H9 (cell line): ENCODE measurements around the gene KCNMA1. TPM values are rescaled to one million over a fixed set of nuclear protein-coding genes. Genes with fewer than 3 reads are reported as not detected.

Experiments used
- DNase-seq: peaks from one replicate; pipeline ENCODE4 v3.0.0-alpha.2; 2017
- H2AFZ ChIP-seq: one replicate; pipeline ENCODE4 v1.6.1; 2013; ENCODE audit warnings: mild to moderate bottlenecking, low read length, control low read depth, moderate library complexity
- H2AK5ac ChIP-seq: 2 replicates; pipeline ENCODE4 v1.6.1; 2013; ENCODE audit warnings: low read length, control low read depth, mixed read lengths; ENCODE audit not compliant: insufficient read length
- H2BK120ac ChIP-seq: one replicate; pipeline ENCODE4 v1.6.1; 2013; ENCODE audit warnings: low read depth, mild to moderate bottlenecking, low read length, control low read depth, inconsistent platforms; ENCODE audit not compliant: poor library complexity, severe bottlenecking
- H2BK12ac ChIP-seq: 2 replicates; pipeline ENCODE4 v1.6.1; 2013; ENCODE audit warnings: low read length, control low read depth, mixed read lengths, low read depth; ENCODE audit not compliant: insufficient read length
- H2BK15ac ChIP-seq: 2 replicates; pipeline ENCODE4 v1.6.1; 2013; ENCODE audit warnings: low read depth, low read length, control low read depth
- H2BK20ac ChIP-seq: one replicate; pipeline ENCODE4 v1.6.1; 2013; ENCODE audit warnings: low read depth, mild to moderate bottlenecking, low read length, control low read depth, inconsistent platforms; ENCODE audit not compliant: poor library complexity, severe bottlenecking
- H2BK5ac ChIP-seq: 2 replicates; pipeline ENCODE4 v1.6.1; 2013; ENCODE audit warnings: low read length, control low read depth, mixed read lengths; ENCODE audit not compliant: insufficient read length
- H3K14ac ChIP-seq: 2 replicates; pipeline ENCODE4 v1.6.1; 2013; ENCODE audit warnings: low read length, control low read depth; ENCODE audit not compliant: insufficient read depth
- H3K18ac ChIP-seq: 2 replicates; pipeline ENCODE4 v1.6.1; 2013; ENCODE audit warnings: low read depth, mild to moderate bottlenecking, mixed read lengths, low read length, control low read depth; ENCODE audit not compliant: insufficient read length
- H3K23ac ChIP-seq: 2 replicates; pipeline ENCODE4 v1.6.1; 2013; ENCODE audit warnings: low read length, control low read depth, mixed read lengths, low read depth; ENCODE audit not compliant: insufficient read length
- H3K23me2 ChIP-seq: 2 replicates; pipeline ENCODE4 v1.6.1; 2013; ENCODE audit warnings: low read depth, mild to moderate bottlenecking, mixed read lengths, low read length, control low read depth; ENCODE audit not compliant: insufficient read length, poor library complexity, severe bottlenecking
- H3K27ac ChIP-seq: 2 replicates; pipeline ENCODE4 v1.5.1; 2013; ENCODE audit warnings: low read length, control low read depth, mixed read lengths, low read depth; ENCODE audit not compliant: insufficient read length
- H3K27me3 ChIP-seq: 2 replicates; pipeline ENCODE4 v1.6.1; 2013; ENCODE audit warnings: low read length, control low read depth, inconsistent platforms; ENCODE audit not compliant: insufficient read depth
- H3K4ac ChIP-seq: 2 replicates; pipeline ENCODE4 v1.6.1; 2013; ENCODE audit warnings: low read depth, mild to moderate bottlenecking, control low read depth, inconsistent platforms, low read length, moderate library complexity
- H3K4me1 ChIP-seq: 2 replicates; pipeline ENCODE4 v1.6.1; 2013; ENCODE audit warnings: low read length, control low read depth, inconsistent platforms; ENCODE audit not compliant: insufficient read depth
- H3K4me2 ChIP-seq: 2 replicates; pipeline ENCODE4 v1.6.1; 2013; ENCODE audit warnings: low read length, control low read depth, mixed read lengths; ENCODE audit not compliant: insufficient read length, insufficient read depth
- H3K56ac ChIP-seq: 2 replicates; pipeline ENCODE4 v1.6.1; 2013; ENCODE audit warnings: low read depth, mild to moderate bottlenecking, mixed read lengths, low read length, control low read depth; ENCODE audit not compliant: insufficient read length
- H3K79me1 ChIP-seq: 2 replicates; pipeline ENCODE4 v1.6.1; 2013; ENCODE audit warnings: low read depth, mild to moderate bottlenecking, moderate library complexity, low read length, control low read depth, inconsistent platforms; ENCODE audit not compliant: insufficient read depth, poor library complexity, severe bottlenecking
- H3K79me2 ChIP-seq: 2 replicates; pipeline ENCODE4 v1.6.1; 2013; ENCODE audit warnings: low read length, control low read depth, inconsistent platforms; ENCODE audit not compliant: insufficient read depth
- H3K9ac ChIP-seq: 2 replicates; pipeline ENCODE4 v1.6.1; 2013; ENCODE audit warnings: low read length, control low read depth, mixed read lengths; ENCODE audit not compliant: insufficient read length; ENCODE audit errors: extremely low read depth
- H3K9me3 ChIP-seq: one replicate; pipeline ENCODE4 v1.6.1; 2013; ENCODE audit warnings: low read depth, low read length, inconsistent platforms; ENCODE audit not compliant: control insufficient read depth
- H3T11ph ChIP-seq: one replicate; pipeline ENCODE4 v1.6.1; 2013; ENCODE audit warnings: mild to moderate bottlenecking, low read length, control low read depth, inconsistent platforms
- H4K20me1 ChIP-seq: one replicate; pipeline ENCODE4 v1.6.1; 2013; ENCODE audit not compliant: control insufficient read depth, insufficient read length, insufficient read depth
- H4K5ac ChIP-seq: 2 replicates; pipeline ENCODE4 v1.6.1; 2013; ENCODE audit warnings: low read depth, mild to moderate bottlenecking, mixed read lengths, low read length, control low read depth; ENCODE audit not compliant: insufficient read length
- H4K8ac ChIP-seq: replicated peaks from 2 replicates; pipeline ENCODE4 v1.6.1; 2013; ENCODE audit warnings: low read length, control low read depth, mixed read lengths, low read depth; ENCODE audit not compliant: insufficient read length
- H4K91ac ChIP-seq: 2 replicates; pipeline ENCODE4 v1.6.1; 2013; ENCODE audit warnings: low read depth, mild to moderate bottlenecking, moderate library complexity, mixed read lengths, low read length, control low read depth; ENCODE audit not compliant: insufficient read length
- H3K27ac Mint-ChIP-seq, 3 experiments: 2 replicates in 2 of 3; 3 replicates in 1 of 3; pipeline ENCODE4 v1.8.0; 2020 to 2021; ENCODE audit warnings: mixed read lengths in 3 of 3, mild to moderate bottlenecking in 1 of 3, moderate library complexity in 1 of 3
- H3K27me3 Mint-ChIP-seq: 2 replicates; pipeline ENCODE4 v1.8.0; 2021; ENCODE audit warnings: low read depth, mild to moderate bottlenecking, moderate library complexity, mixed read lengths
- H3K36me3 Mint-ChIP-seq, 3 experiments: 2 replicates in 2 of 3; 3 replicates in 1 of 3; pipeline ENCODE4 v1.8.0; 2020 to 2021; ENCODE audit warnings: low read depth in 3 of 3, mixed read lengths in 3 of 3; ENCODE audit not compliant: insufficient read depth in 1 of 3
- H3K4me1 Mint-ChIP-seq, 2 experiments: 2 replicates each; pipeline ENCODE4 v1.8.0; 2020; ENCODE audit warnings: mixed read lengths in 2 of 2
- H3K4me3 Mint-ChIP-seq, 2 experiments: 2 replicates in 1 of 2; 3 replicates in 1 of 2; pipeline ENCODE4 v1.8.0; 2020 to 2021; ENCODE audit warnings: mild to moderate bottlenecking in 2 of 2, mixed read lengths in 2 of 2, moderate library complexity in 1 of 2
- H3K9me3 Mint-ChIP-seq, 2 experiments: 2 replicates in 1 of 2; 3 replicates in 1 of 2; pipeline ENCODE4 v1.8.0; 2020; ENCODE audit warnings: mild to moderate bottlenecking in 2 of 2, mixed read lengths in 2 of 2, moderate library complexity in 1 of 2
- WGBS: extraction: QIAGEN DNeasy Blood & Tissue Kit; methylation state at CpG from one replicate; pipeline ENCODE4 v1.1.7; 2013; ENCODE audit warnings: missing lambda C conversion rate, low lambda C conversion rate, mixed read lengths; ENCODE audit not compliant: insufficient read length; ENCODE audit errors: extremely low coverage; 5-methylcytosine and 5-hydroxymethylcytosine counted together
- total RNA-seq: library from RNA; stranded (reverse); gene quantifications from 2 replicates; pipeline ENCODE4 v1.2.1, GENCODE V29; 2021
- TF ChIP-seq, protein P1 (sequence below): fragments of 200-600 bp; sonication (generic); conservative IDR thresholded peaks from 3 replicates; pipeline ENCODE4 v1.8.0; 2021; ENCODE audit warnings: antibody characterized with exemption, mild to moderate bottlenecking

Gene KCNMA1
- total RNA-seq, 1 experiment from 2014 or later: 2.0 TPM

DNA sequence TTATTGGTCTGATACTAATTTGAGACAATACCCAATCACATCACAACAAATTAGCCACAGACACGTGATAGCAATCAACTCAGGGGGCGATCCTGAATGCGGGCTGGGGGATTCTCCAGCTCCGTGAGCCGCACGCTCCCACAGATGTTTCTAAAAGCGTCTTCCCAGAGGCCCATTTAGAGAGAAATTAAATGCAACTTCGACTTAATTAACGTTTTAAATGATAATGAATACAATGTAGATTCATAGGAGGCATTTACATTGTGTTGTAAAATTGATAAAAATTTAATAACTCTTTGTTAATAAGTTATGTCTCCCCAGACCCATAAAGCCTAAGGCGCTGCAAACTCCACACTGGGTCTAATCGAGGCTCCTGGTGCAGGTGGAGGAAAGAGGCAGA is 642.6 kb downstream of the KCNMA1 start:
- no peak overlapping the region for H3K23ac ChIP-seq
- H2AFZ ChIP-seq: no peak overlapping the region
- no peaks in the 10 kb centered on the region for H3K79me1 ChIP-seq
- Mint-ChIP-seq H3K27ac (no peak overlapping the region), H3K4me1 (peaks cover 6 to 13% of the 10 kb centered on the region in 2 experiments; a peak in 3 of 4 replicates), H3K4me3 (no peak overlapping the region), H3K9me3 (no peaks in the 10 kb centered on the region), H3K36me3 (no peaks in the 10 kb centered on the region; a peak in 1 of 7 replicates), H3K27me3 (no peaks in the 10 kb centered on the region; the same call in 1 of the 2 replicates)
- H4K8ac ChIP-seq: no peak overlapping the region
- H2BK20ac ChIP-seq: no peak overlapping the region
- no peaks in the 10 kb centered on the region for H3K4me1 ChIP-seq
- H2AK5ac ChIP-seq: no peak overlapping the region
- H3K9ac ChIP-seq: no peak overlapping the region
- no peaks in the 10 kb centered on the region for H3K27me3 ChIP-seq
- H2BK12ac ChIP-seq: no peak overlapping the region
- no peak overlapping the region for H4K5ac ChIP-seq
- H3K4ac ChIP-seq: no peak overlapping the region
- no peak overlapping the region for H3K4me2 ChIP-seq
- no peaks in the 10 kb centered on the region for H4K20me1 ChIP-seq
- H3K23me2 ChIP-seq: no peaks in the 10 kb centered on the region
- WGBS: no CpG with 5 or more reads among the region's 11 CpGs
- no peaks in the 10 kb centered on the region for H3K9me3 ChIP-seq
- no peak overlapping the region for H2BK120ac ChIP-seq
- no peak overlapping the region for H3K27ac ChIP-seq
- no peak overlapping the region for H3K18ac ChIP-seq
- TF ChIP-seq, protein P1, sequence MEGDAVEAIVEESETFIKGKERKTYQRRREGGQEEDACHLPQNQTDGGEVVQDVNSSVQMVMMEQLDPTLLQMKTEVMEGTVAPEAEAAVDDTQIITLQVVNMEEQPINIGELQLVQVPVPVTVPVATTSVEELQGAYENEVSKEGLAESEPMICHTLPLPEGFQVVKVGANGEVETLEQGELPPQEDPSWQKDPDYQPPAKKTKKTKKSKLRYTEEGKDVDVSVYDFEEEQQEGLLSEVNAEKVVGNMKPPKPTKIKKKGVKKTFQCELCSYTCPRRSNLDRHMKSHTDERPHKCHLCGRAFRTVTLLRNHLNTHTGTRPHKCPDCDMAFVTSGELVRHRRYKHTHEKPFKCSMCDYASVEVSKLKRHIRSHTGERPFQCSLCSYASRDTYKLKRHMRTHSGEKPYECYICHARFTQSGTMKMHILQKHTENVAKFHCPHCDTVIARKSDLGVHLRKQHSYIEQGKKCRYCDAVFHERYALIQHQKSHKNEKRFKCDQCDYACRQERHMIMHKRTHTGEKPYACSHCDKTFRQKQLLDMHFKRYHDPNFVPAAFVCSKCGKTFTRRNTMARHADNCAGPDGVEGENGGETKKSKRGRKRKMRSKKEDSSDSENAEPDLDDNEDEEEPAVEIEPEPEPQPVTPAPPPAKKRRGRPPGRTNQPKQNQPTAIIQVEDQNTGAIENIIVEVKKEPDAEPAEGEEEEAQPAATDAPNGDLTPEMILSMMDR: no peak
- no peak overlapping the region for H2BK5ac ChIP-seq
- no peaks in the 10 kb centered on the region for H3K79me2 ChIP-seq
- no peak overlapping the region for H3T11ph ChIP-seq
- H3K56ac ChIP-seq: no peak overlapping the region
- DNase-seq: no peak
- no peak overlapping the region for H3K14ac ChIP-seq
- no peak overlapping the region for H2BK15ac ChIP-seq
- no peak overlapping the region for H4K91ac ChIP-seq
